Testis (tissue), 2 donors: ENCODE results near the gene LRMDA.

ENCODE experiments used
- CTCF ChIP-seq, 3 experiments: fragments of 450-650 bp in 2 of 3; fragments of 200-600 bp in 1 of 3; sonication (generic) in 1 of 3; IDR thresholded peaks; one replicate each; pipeline ENCODE4 v1.5.1; 2016 to 2019; ENCODE audit warnings: antibody characterized with exemption in 3 of 3, mild to moderate bottlenecking in 2 of 3, moderate library complexity in 1 of 3
- POLR2A ChIP-seq: fragments of 450-650 bp; IDR thresholded peaks from one replicate; pipeline ENCODE4 v1.6.1; 2017; ENCODE audit warnings: antibody characterized with exemption, mild to moderate bottlenecking, moderate library complexity

- no peak for TF ChIP-seq CTCF (IDR thresholded peaks at IDR 0.05)
- no peak for TF ChIP-seq POLR2A
Observed at GRCh38 chr10:76150876-76151288, 719.5 kb downstream of the LRMDA start.
